Upper lobe of left lung (tissue), 4 donors: Measurements from ENCODE around the gene TPTE2.
"Not testable (repeated sequence)": the region's sequence is repeated elsewhere in the genome, so short reads cannot be mapped to it uniquely, and the experiment has no call there.

ENCODE experiments used
- EP300 ChIP-seq, 4 donors: sonication (generic); formaldehyde crosslinking; IDR thresholded peaks; one replicate each; pipeline ENCODE4 v1.5.1; 2017; ENCODE audit warnings: antibody characterized with exemption in 4 of 4, control low read depth in 2 of 4
- POLR2A ChIP-seq, 4 donors: fragments of 450-650 bp; IDR thresholded peaks; one replicate each; pipeline ENCODE4 v1.5.1; 2016 to 2017; ENCODE audit warnings: antibody characterized with exemption in 4 of 4, mild to moderate bottlenecking in 2 of 4
- POLR2AphosphoS5 ChIP-seq, 2 donors: sonication (generic); formaldehyde crosslinking; IDR thresholded peaks; one replicate each; pipeline ENCODE4 v1.5.1; 2017; ENCODE audit warnings: antibody characterized with exemption in 2 of 2
- TF ChIP-seq, protein P1 (sequence below), 6 experiments: fragments of 450-650 bp in 4 of 6; fragments of 200-600 bp in 2 of 6; sonication (generic) in 2 of 6; IDR thresholded peaks; one replicate each; pipeline ENCODE4 v1.5.1; 2016 to 2019; ENCODE audit warnings: antibody characterized with exemption in 6 of 6

DNA sequence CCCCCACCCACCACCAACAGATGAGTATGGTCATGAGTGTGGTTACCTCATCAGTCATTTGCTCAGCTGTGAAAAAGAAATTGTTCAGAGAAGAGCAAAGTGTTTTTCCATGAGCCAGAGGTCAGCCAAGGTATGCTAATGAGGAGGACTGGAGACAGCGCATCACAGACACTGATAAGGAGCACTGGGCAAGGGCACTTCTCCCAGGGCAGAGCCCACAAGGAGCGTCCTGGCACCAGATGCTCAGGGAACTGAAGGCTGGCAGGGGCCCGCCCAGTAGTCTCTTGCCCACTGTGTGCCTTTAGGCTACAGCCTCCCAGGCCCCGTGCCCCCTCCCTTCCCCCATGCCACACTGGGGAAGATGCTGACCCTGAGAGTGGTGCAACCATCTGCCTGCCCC, 148.8 kb downstream of the TPTE2 start:
- not testable (repeated sequence) for TF ChIP-seq POLR2A, POLR2AphosphoS5, EP300 (IDR thresholded peaks at IDR 0.05)
- TF ChIP-seq, protein P1, sequence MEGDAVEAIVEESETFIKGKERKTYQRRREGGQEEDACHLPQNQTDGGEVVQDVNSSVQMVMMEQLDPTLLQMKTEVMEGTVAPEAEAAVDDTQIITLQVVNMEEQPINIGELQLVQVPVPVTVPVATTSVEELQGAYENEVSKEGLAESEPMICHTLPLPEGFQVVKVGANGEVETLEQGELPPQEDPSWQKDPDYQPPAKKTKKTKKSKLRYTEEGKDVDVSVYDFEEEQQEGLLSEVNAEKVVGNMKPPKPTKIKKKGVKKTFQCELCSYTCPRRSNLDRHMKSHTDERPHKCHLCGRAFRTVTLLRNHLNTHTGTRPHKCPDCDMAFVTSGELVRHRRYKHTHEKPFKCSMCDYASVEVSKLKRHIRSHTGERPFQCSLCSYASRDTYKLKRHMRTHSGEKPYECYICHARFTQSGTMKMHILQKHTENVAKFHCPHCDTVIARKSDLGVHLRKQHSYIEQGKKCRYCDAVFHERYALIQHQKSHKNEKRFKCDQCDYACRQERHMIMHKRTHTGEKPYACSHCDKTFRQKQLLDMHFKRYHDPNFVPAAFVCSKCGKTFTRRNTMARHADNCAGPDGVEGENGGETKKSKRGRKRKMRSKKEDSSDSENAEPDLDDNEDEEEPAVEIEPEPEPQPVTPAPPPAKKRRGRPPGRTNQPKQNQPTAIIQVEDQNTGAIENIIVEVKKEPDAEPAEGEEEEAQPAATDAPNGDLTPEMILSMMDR (IDR thresholded peaks at IDR 0.05), result not testable (repeated sequence)
